ENCODE measurements around the gene AKAP9.
"Not testable (repeated sequence)": the region's sequence is repeated elsewhere in the genome, so short reads cannot be mapped to it uniquely, and the experiment has no call there.

Gene AKAP9

GRCh38 chr7:92137557-92137956, 196.9 kb downstream of the AKAP9 start:
- no peak for DNase-seq

GRCh38 chr7:92141161-92141560, 200.5 kb downstream of the AKAP9 start:
- DNase-seq = no peak

- DNase-seq = not testable (repeated sequence)
These were observed 202.1 kb downstream of the AKAP9 start for GRCh38 chr7:92142791-92143190.

- DNase-seq = not testable (repeated sequence)
These were observed 202.7 kb downstream of the AKAP9 start for GRCh38 chr7:92143192-92143880.

GRCh38 chr7:92149736-92150239, 209.1 kb downstream of the AKAP9 start:
- DNase-seq = no peak

- DNase-seq = peak; percentile 68
These were observed 209.9 kb downstream of the AKAP9 start for GRCh38 chr7:92150450-92151017.

GRCh38 chr7:92155108-92155739, 214.6 kb downstream of the AKAP9 start:
- DNase-seq = no peak

- DNase-seq = peak; percentile 50
These were observed 216.3 kb downstream of the AKAP9 start for GRCh38 chr7:92156990-92157389.

GRCh38 chr7:92158660-92159575, 218.3 kb downstream of the AKAP9 start:
- DNase-seq = no peak
